ENCODE results near the gene MOB2. TPM values are rescaled to one million over a fixed set of nuclear protein-coding genes. Genes with fewer than 3 reads are reported as not detected.

The MOB2 gene, protein sequence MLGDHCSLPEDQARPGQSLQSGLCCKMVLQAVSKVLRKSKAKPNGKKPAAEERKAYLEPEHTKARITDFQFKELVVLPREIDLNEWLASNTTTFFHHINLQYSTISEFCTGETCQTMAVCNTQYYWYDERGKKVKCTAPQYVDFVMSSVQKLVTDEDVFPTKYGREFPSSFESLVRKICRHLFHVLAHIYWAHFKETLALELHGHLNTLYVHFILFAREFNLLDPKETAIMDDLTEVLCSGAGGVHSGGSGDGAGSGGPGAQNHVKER
- 11.9 and 19.9 TPM in 2 replicates for total RNA-seq (2014; rRNA removed)
- polyA plus RNA-seq (2012) = 17.9 TPM

DNA sequence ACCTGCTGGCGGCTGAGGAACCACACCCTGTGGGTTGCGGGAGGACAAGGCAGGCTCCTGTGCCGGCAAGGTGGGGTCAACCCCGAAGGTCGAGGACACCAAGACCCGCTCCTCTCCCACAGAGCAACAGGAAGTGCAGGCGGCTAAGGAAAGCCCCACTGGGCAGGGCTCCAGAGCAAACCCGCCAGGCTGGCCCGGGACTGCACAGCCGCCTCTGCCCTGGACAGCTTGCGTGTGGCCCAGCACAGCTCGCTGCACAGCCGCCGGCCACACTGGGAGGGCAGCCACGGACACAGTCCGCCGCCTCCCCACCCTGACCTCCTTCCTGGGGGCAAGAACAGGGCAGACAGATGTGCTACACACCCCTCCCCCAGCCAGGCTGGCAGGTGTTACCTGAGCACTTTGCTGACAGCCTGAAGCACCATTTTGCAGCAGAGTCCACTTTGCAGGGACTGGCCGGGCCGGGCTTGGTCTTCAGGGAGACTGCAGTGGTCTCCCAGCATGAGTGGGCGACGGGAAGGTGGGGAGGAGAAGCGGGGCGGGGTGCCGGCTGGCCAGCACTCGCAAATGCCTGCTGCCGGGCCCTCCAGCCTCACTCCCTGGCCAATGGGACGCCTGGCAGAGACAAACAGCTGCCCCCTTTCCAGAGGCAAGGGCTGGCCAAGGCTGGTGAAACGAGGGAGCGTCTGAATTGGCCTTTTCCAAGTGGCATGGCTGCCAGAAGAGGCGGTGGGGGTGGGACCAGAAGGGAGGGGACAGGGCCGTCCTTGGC, at the start of gene MOB2:
MOB2 (minus strand) TSS at position 726 of the 772 bp plus-strand sequence; CDS start at position 503, 223 bp downstream.
- no peak for DNase-seq (ENCODE audit: low read depth)

DNA sequence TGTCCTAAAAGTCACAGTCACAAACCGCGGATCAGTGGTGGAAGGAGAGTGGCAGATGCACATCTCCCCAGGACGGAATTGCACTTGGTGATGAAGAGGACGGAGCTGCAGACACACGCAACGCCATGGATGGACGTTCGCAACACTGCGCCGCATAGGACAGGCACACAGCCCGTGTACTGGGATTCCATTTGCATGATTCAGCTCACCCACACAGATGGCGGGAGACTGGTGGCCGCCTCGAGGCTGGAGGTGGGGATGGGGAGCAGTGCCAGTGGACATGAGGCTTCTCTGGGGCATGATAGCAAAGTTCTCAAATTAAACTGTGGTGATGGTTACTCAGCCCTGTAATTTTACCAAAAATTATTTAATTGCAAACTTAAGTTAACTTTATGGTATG, 48.1 kb upstream of the MOB2 start:
- DNase-seq (ENCODE audit: low read depth) = no peak

DNA sequence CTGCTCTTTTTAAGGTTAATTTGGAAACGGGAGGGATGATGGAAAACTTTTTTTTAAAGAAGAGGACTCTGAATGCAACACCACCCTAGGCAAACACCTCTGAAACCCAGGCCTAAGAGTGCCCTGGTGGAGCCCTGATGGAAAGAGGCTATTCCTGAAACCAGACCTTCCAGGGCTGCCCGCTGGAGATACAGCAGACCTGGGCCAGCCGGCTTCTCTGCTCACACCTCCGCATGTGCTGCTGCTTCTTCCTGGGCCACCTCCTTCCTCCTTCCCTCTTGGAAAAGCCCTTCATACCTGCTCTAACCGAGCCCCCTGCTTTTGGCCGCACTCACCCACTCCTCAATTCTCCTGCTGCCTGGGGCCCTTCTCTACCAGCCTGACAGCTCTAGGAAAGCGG, 47.6 kb upstream of the MOB2 start:
- no peak for DNase-seq (ENCODE audit: low read depth)

DNA sequence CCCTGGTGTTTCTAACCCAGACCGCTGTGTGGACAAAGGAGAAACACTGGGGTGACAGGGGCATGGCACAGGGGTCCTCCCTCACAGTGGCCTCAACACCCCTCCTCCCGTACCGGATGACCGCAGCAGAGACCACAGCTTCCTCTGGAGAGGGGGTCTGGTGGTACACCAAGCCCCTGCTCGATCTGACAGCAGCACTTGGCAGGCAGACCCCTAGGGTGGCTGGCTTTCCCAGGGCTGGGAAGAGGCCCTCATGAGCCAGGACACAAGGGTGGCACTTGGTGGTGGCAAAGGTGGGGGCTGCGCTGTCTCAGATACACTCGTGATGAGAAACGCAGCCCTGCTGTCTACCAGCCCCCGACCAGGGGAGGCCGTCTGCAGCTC, 46.8 kb upstream of the MOB2 start:
- DNase-seq (ENCODE audit: low read depth) = no peak

DNA sequence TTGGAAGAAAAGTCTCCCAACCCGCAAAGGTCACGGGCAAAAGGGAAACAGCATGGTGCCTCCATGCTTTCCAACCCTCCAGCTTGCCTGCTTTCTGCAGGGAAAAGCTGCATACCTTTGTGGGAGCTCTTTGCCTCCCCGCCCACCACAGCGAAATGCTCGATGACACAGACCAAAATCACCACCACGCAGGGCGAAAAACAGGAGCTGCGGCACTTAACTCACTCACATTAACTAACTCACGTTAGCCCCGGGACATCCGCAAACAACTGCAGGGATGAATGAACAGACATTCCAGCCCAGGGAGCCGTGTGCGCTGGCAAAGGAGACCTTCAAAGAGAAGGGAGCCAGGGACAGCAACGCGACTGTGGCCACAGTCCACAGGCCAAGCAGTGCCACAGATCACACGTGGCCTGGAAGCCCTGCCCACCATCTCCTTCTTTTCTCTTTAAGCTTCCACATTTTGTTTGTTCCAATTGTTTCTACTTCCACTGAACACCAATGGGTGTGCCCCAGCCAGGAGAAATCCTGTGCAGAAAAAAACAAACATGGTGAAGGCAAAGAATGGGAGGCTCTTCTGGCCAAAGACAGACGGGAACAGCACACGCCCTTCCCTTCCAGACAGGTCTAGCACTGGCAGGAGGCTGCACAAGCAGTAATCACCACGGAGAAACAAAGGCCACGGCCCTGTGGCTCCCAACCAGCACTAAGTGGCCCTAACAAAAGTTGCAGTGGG, 46.2 kb upstream of the MOB2 start:
- no peak for DNase-seq (ENCODE audit: low read depth)

DNA sequence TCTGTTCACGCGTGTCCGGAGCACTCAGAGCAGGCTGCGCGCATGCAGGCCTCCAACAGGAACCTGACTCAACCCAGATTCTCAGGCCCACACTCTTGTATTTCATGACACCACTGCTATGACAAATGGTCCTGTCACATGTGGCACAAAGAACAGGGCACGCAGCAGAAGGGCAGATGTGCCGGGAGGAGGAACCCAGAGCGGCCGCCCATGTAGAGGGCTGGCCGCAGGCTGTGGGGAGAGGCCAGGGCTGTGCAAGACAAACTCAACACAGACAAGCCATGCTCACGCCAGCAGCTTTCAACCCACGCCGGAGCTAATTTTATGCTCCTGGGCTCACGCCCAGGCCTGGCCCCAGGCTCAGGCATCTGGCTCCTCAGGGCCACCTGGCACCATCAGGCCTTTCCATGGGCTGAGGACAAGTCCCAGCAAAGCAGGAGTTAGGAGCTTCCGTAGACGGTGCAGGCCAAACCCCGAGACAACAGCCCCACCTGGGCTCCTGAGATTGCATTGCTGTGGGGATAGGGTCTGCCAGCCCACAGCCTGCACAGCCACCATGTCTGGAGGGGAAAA, 45.5 kb upstream of the MOB2 start:
- DNase-seq (ENCODE audit: low read depth) = no peak

DNA sequence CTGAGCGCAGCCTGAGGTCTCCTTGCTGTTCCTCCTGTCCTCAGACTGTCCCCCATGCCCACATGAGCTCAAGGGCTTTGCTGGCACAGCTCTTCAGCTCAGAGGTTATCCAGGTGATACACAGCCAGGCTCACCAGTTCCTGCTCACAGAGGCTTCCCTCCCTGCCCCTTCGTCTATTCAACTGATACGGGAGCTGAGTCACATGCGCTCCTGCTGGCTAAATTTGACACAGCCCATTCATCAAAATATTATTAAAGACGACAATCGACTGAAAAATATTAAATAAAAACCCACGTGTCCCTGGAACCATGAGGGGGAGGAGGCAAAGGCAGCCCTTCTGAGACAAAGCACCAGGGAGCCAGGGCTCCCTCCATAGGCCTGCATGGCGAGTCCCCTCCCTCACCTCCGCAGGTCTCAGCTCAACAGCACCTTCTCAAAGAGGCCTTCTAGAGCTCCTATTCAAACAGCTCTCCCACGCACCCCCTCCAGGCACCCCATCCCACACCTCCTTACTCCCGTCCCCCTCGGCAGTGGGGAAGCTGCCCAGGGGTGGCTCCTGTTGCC, 45.0 kb upstream of the MOB2 start:
- DNase-seq (ENCODE audit: low read depth) = no peak

DNA sequence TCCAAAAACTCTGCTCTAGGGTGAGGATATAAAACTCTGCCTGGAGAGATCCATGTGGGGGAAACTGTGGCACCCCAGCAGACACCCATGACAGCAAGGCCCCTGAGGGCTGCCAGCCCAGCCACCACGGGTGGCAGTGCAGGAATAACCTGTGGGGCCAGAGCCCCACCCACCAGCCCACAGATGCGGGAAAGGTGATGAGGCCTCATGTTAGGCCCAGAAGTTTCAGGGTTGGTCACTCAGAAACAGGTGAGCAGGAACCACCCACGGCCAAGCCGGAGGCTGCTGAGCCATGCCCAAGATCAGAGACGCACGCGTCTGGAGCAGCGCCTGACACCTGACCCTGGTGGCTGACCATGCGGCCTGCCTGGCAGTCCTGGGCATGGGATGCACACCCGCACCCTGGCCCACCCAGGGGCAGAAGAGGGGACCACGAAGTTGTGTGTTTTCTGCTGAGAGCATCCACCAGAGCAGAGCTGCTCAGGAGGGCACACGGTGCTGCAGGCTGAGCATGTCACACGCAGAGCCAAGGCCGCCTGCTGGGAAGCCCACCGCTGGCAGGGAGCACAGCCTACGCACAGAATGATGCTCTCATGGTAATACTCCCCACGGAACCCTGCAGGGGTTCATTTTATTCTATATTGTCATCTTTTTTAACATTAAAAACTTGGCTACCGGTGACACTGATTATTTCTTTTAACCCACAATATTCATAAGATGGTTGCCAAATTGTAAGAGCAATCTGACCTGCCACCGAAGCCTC, 44.3 kb upstream of the MOB2 start:
- DNase-seq (ENCODE audit: low read depth) = no peak

DNA sequence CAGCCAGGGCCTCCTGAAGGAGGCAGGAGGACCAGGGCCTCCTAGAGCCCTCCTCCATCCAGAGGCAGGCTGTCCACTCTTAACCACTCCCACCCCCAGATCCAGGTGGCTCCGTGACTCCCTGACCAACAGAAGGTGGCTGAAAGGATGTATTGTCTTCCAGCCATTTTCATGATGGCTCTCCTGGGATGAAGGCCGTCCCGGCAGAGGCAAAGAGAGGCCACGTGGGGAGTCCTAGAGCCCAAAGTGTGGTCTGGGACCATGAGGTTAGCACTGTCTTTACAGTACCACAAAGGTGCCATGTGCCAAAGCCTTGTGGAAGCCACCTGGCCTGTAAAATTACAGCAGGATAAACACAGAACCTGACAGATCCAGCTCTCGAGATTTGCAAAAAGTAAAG, 43.2 kb upstream of the MOB2 start:
- DNase-seq (ENCODE audit: low read depth) = no peak

DNA sequence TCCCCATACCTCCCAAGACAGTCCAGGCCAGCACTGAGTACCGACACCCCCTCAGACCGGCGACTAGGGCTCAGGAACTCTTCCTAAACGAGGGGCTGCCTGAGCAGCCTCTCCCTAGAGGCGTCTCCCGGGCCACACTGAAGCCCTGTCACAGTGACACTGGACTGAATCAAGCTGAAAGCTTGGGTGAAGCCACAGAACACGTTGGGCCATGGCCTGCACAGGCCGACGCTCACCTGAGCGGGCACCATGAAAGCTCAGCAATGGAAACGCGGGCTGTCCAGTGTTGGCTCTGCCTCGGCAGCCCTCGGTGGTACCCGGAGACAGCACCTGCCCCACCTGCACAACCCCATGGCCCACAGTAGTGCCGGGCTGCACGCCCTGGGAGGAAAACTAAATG, 42.7 kb upstream of the MOB2 start:
- no peak for DNase-seq (ENCODE audit: low read depth)

DNA sequence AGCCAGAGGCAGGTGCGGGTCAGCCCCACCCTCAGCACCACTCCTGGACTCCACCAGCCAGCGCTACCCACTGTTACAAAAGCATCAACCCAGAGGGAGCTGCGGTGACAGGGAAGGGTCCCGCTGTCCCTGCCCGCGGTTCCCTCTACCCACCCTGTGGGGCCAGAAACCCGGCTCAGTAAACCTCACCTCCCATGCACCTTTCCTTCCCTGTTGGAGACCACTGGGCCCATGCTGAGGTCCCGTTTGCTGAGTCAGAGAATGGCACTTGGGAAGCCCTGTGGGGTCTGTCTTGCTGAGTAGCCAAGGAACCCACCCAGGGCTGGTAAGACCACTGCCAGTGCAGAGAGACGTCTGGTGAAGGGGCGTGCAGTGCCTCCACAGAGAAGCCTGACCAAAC, 42.1 kb upstream of the MOB2 start:
- DNase-seq (ENCODE audit: low read depth) = no peak

DNA sequence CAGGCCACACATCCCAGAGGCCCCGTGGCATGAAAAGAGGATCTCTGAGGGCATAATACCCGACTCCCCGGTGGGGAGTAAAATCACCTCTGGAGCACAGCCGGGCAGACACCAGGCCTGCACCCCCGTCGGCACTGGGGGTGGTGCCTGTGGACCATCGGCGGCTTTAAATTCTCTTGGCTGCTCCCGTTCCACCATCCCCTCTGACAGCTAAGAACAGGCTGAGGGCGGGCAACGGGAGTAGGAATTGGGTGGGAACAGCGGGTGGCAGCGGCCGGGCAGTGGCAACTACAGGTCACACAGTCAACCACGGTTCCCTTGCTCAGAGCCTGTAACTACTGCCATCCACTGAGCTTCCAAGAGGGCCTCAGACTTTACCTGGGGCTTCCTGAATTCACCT, 40.2 kb upstream of the MOB2 start:
- no peak for DNase-seq (ENCODE audit: low read depth)

DNA sequence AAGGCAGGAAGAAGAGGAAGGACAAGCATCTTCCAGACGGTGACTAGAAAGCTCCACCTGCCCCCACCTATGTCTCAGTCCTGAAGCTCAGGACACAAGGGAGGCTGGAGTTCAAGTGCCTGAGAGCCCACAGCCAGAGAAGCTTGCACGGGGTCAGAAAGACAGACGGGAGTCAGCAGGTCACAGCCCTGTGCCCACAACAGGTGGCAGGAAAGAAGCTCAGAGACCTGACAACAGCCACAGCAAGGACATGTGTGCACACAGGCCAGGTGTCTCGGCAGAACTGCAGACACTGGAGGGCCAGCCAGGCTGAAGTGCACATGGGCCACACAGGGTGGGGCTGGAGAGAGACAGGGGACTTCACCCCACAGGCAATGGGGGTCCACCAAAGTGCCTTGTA, 37.2 kb upstream of the MOB2 start:
- DNase-seq (ENCODE audit: low read depth) = no peak

DNA sequence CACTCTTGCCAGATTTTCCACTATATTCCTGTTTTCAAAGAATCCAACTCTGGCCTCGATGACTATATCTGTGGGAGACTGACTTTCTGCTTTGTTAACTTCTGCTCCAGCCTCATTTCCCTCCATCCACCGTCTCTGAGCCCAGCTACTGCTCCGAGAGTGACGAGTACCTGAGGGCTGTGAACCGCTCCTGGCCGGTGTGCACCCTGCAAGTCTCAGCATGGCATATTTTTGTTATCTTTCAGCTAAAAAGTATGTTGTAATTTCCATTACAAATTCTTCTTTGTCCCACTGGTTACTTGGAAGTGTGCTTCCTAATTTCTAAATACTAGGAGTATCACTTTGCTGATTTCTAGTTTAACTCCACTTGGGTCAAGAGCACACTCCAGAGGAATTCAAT, 36.5 kb upstream of the MOB2 start:
- DNase-seq (ENCODE audit: low read depth) = no peak

DNA sequence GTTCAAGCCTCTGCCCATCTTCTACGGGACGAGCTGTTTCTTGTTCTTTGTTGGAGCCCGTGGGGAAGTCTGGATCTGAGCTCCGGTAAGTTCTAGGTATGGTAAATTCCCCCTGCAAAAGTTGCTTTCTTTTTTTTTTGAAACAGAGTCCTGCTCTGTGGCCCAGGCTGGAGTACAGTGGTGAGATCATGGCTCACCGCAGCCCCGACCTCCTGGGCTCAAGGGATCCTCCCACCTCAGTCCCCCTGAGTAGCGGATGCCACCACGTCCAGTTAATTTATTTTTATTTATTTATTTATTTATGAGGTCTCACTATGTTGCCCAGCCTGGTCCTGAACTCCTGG, 35.5 kb upstream of the MOB2 start:
- no peak for DNase-seq (ENCODE audit: low read depth)

DNA sequence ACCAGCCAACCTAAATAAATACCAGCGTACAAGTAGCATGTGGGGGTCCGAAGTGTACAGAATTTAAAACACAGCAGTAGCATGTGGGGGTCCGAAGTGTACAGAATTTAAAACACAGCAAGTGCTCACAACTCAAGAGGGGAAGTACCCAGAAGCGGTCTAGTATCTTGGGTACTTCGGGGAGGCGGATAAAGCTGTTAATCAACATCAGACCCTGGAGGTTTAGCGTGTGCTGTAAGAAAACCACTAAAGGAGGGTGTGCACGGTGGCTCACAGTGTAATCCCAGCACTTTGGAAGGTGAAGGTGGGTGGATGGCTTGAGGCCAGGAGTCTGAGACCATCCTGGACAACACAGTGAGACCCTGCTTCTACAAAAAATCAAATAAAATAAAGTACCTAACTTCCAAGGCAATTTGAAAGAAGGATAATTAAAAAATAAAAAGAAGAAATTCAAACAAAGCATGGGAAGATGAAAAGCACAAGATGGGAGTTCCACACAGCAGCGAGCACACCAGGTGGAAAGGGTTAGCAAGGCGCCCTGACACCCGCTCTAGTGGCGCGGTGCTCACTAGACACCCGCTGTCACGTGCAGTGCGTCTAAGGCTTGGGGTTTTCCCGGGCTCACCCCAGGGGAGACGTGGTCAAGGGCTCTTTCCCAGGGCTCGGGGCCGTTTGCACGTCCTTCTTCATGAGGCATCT, 35.0 kb upstream of the MOB2 start:
- no peak for DNase-seq (ENCODE audit: low read depth)

DNA sequence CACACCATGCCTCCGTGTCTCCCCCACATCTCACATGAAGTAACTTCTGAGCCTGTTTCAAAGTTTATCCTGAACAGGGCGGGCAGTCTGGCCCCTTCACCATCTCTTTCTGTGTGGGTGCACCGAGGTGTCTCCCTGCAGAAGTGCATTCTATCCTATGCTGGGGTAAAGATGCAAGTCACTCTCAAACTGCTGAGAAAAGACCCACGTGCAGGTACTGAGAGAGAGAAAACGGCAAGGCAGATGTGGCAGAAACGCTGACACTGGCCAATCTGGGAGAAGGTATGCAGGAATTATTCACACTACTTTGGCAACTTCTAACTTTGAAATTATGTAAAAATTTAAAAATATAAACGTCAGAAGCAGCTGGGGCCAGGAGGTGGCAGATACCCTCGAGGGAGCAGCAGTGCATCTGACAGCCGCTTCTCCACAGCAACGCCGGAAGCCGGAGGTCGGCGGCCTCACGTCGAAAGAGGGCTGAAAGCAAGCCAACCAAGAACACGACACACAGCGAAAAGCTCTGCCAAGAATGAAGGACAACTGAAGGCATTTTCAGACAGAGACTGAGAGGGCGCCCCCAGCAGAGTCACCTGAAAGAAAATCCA, 34.2 kb upstream of the MOB2 start:
- no peak for DNase-seq (ENCODE audit: low read depth)

DNA sequence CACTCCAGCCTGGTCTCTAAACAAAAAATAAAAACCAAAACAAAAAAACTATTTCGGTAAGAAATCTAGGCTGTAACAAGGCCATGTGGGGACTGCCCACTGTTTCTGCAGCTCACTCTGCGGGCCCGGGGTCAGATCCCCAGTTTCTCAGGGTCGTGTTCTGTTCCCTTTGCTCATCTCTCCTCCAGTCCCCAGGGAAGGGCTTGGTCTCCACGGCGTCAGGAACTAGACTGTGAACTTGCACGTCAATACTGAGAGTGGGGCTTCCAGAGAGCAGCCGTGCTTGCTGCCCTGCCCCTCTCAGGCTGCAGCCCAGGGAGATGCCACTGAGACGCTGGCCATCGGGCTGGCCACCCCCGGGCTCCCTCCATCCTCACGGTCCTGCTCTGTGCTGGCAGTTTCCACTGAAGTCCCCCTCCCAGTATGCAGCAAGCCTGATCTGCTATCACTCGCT, 33.7 kb upstream of the MOB2 start:
- no peak for DNase-seq (ENCODE audit: low read depth)

DNA sequence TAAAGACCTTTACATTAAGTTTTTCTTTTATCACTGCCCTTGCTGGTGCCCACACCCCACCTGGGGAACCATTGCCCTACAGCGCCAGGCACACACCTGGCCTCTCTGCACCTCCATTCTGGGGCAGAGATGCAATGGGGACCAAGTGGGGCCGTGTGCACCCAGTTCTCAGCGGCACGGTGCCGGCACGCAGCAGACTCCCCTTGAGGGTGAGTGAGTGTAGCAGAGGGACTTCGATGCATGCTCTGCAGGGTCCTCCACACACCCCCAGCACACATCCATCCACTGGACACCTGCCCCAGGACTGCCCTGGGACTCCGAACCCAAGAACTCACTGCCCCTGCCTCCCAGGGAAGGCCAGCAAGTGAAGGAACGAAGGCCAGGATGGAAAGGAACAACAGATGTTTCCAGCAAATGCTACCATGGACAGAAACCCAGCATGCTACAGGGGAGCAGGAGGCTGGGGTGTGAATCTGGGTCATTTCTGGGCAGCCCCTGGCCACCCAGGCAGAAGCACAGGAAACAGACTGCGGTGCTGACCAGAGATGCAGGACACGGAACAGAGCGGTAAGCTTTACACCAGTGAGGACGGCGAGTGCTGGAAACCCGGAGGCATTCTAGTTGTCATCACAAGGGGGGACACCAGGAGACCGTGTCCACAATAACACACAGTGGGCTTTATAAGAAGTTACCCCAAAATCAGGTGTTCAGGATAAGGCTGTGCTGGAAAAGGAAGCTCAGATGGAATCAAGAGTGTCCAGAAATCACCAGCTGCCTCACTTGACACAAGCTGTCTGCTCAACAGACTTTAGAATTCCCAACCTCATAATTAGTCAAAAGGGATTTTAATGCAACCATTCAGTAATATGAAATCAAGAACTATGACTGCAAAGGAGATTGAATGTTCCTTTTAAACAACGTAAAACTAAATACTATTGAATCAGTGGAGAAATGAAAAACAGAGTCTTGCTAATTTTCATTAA, 32.7 kb upstream of the MOB2 start:
- no peak for DNase-seq (ENCODE audit: low read depth)

Measured in LHCN-M2 (cell line).